Measurements from ENCODE around the gene FAM72D. TPM values are rescaled to one million over a fixed set of nuclear protein-coding genes. Genes with fewer than 3 reads are reported as not detected.

The FAM72D gene
- total RNA-seq: 3.2 and 4.0 TPM in 2 replicates

DNA sequence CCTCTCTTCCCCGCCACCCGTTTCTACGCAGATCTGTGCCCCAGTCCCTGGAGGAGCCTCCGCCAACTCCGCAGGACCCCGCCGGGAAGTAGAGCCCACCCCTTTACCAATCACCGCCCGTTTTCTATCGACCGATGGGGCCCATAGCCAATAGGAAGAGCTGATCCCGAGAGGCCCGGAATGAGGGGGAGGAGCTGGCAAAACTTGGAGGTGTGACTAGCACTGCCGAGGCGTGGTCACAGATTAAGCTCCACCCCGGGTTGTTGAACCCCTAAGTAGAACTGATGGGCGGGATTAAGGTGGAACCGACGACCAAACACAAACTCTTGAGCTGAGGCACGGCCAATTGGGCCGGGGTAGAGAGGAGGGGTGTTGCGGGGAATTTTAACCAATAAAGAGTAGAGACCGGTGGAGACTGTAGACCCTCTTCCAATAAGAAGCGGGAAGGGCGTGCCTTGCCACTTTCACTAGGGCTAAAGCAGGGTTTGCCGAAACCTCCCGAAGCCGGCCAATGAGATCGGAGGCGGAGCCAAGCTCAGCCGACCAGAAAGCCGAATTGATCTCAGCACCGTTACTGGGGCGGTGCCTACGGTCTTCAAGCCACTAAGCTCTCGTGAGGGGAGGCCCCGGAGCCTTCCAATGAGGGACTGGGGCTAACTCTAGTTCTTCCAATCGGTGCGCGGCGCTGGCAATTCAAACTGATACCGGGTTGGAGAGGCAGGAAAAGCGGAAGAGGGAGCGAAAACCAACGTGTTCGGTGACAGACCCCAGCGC is at the start of gene FAM72D, which contains the start of gene SRGAP2B:
Gene FAM72D (plus strand): TSS at position 691 of the 774 bp plus-strand sequence. CDS start 874 bp downstream, outside the sequence.
Gene SRGAP2B (minus strand): TSS at position 45 of the 774 bp plus-strand sequence. CDS start 2,427 bp downstream, outside the sequence.

Other genes starting within 250 kb of the FAM72D start
- gene SRGAP2B, start 646 bp upstream of the FAM72D start, total RNA-seq: 13.4 and 15.9 TPM in 2 replicates
- gene PPIAL4D, start 146.2 kb downstream of the FAM72D start, total RNA-seq: not detected in 2 replicates